ENCODE results near the gene RHO.
"Not testable (repeated sequence)": the region's sequence is repeated elsewhere in the genome, so short reads cannot be mapped to it uniquely, and the experiment has no call there.

Gene RHO

DNA sequence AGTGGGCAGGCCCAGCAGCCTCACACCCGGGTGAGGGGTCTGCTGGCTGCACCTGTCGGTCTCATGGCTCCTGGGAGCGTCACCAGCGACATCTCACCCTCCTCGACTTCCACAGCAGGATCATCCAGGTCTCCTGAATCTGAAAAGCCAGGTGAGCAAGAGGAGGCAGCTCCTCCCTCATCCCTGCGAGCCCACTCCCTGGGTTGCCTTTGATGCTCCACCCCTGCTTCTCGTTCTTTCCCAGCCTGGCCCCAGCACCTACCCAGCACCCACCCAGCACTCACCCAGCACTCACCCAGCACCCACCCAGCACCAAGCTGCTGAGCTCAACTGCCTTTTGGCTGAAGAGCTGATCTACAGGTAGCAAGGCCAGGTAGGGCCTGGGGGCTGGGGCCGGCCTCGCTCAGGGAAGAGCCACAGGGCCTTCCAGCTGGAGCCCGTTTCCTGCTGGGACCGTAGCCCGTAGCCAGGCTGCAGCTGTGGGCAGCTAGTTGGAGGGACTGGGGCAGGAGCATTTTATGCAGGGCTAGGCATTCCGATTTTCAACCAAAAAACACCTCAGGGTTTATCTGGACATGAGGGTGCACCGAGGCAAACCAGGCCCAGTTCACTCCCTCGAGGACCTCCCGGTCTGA lies 14.8 kb downstream of the RHO start, which contains the start of gene H1-8:
Gene H1-8 (plus strand): TSS at position 20 of the 635 bp plus-strand sequence. CDS start 44 bp downstream, at position 64.
- DNase-seq (ENCODE audit: low read depth): no peak

DNA sequence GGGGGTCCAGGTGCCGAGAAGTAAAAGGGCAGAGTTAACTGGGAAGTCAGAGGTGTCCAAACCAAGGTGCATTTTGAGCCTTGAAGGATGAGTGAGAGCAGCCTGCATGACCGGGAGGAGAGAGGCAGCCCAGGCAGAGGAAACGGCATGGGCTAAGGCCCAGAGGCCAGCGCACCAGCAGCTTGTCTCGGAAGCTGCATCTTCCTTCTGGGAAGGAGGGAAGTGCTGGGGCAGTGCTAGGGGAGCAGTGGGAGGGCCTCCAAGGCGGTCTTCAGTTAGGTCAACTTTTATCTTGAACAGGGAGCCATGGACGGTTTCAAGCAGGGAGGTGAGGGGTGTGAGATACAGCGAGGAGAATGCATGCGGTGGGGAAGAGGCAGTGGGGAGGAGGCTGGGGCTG lies 15.6 kb downstream of the RHO start:
- DNase-seq (ENCODE audit: low read depth): no peak

DNA sequence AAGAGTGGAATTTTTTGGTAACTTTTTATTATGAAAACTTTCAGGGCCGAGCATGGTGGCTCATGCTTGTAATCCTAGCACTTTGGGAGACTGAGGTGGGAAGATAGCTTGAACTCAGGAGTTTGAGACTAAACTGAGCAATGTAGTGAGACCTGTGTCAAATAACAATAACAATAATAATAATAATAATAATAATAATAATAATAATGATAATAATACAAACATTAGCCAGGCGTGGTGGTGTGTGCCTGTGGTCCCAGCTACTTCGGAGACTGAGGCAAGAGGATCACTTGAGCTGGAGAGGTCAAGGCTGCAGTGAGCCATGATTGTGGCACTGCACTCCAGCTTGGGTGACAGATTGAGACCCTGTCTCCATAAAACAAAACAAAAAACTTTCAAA lies 17.5 kb downstream of the RHO start:
- not testable (repeated sequence) for DNase-seq (ENCODE audit: low read depth)

DNA sequence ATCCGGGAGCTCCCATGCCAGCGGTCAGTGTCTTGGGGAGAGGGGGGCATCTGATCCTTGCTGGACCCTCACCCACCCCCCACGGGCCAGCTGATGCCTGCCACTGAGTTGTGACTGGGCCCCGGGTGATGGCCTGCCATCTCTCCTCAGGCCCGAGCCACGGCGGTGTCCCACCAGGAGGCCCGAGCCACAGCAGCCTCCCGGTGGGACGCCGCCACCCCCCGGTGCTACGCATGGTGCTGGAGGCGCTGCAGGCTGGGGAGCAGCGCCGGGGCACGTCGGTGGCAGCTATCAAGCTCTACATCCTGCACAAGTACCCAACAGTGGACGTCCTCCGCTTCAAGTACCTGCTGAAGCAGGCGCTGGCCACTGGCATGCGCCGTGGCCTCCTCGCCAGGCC lies 18.8 kb downstream of the RHO start:
- no peak for DNase-seq (ENCODE audit: low read depth)

DNA sequence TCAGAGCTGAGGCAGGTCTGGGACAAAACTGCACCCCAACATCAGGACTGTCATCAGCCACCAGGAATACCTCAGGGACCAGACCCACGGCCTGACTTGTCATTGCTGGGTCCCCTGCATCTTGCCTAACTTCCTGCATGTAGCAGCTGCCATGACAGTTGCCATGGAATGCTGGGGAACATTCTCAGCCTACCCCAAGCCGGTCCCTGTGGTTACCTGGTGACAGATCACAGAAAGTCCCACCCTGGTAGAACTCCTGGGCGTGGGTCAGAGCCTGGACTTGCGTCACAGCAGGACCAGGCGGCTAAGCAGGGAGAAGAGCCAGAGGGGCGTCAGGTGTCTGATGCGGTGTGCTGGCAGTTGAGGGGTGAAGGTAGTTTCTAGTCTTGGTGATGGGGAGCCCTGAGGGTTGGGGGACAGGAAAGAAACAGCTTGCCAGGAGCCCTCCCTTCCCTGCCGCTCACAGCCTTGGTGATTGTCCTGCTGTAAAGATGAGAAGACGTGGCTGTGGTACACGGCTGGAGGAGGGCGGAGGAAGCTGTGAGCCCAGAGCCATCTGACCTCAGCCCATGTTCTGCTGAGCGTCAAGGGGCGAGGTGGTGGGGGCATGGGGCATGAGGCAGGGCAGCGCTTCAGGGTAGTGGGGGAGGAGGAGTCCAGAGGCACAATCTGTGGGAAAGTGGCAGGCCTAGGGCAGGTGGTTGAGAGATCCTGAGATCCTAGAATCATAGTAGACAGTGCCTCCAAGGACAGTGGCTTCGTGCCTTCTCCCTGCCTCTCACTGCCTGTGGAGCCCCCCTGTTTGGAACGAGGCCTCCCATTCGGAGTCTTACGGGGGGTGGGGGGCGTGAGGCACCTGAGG lies 19.9 kb downstream of the RHO start:
- no peak for DNase-seq (ENCODE audit: low read depth)

DNA sequence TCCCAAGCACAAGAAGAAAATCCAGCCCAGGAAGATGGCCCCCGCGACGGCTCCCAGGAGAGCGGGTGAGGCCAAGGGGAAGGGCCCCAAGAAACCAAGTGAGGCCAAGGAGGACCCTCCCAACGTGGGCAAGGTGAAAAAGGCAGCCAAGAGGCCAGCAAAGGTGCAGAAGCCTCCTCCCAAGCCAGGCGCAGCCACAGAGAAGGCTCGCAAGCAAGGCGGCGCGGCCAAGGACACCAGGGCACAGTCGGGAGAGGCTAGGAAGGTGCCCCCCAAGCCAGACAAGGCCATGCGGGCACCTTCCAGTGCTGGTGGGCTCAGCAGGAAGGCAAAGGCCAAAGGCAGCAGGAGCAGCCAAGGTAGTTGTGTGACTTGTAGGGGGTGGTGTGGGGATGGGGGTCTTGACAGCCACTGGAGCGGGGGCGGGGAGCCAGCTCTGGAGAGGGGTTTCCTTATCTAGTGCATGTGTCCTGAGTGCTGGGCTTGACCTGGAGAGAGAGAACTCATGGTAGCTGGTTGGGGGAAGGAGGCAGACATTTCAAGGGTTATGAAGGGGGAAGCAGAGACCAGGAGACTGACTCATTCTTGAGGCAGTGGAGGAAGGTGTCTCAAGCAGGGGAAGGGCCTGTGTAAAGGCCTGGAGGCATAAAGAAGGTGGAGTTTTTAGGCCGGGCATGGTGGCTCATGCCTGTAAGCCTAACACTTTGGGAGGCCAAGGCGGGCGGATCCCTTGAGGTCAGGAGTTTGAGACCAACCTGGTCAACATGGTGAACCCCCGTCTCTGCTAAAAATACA lies 20.8 kb downstream of the RHO start:
- DNase-seq (ENCODE audit: low read depth): no peak

DNA sequence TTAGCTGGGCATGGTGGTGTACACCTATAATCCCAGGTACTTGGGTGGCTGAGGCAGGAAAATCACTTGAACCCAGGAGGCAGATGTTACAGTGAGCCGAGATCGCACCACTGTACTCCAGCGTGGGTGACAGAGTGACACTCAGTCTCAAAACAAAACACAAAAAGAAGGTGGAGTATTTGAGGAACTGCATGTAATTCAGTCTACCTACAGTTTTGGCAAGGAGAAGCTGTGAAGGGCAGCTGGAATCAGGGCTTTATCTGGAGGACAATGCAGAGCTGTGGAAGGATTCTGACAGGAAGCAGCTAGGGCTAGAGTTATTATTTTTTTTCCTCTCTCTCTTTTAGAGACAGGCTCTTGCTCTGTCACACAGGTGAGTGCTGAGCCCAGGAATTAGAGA lies 21.4 kb downstream of the RHO start:
- no peak for DNase-seq (ENCODE audit: low read depth)

DNA sequence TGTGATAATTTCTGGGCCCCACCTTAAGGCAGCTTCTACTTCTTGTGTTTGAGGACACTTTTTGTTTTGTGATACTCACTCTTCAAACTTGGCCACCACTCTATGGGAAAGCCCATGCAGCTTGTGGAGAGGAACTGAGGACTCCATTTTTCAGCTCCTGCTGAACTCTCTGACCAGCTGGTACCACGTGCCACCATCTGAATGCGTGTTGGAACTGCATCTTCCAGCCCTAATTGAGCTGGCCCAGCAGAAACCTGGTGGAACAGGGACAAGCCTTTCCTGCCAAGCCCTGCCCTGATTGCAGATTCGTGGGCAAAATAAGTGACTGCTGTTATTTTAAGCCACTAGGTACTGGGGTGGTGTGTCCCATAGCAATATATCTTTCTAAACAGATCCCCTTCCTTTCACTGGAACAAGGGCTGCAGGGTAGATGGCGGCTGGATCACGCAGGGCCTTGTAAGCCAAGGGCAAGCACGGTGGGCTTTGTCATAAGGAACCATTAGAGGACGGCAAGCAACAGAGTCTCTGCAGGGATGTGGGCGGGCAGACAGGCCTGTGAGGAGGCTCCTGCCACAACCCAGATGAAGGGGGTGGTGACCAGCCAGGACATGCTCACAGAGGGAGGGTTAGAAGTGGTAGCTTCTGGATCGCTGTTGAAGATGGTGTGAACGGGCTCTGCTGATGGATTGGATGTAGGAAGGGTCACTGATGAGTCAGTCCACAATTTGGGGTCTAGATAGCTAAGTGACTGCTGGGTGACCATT lies 24.0 kb downstream of the RHO start:
- no peak for DNase-seq (ENCODE audit: low read depth)

DNA sequence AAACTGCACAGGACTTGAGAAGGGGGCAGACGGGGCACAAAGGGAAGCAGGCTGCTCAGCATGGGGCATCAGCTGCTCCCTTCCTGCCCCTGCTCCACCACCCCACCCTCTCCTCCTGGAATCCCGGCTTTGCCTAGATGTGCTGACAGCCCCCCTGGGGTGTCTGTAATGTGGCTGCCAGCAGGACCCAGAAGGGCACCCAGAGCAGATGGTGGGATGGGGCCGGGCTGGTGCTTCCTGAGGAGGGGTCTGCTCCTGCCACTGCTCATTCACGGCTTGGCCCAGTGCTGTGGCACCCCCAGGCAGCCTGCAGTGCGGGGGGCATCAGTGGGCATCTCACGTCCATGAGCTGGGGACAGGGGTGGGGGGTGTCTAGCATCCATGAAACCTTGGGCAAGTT lies 24.7 kb downstream of the RHO start:
- DNase-seq (ENCODE audit: low read depth): no peak

DNA sequence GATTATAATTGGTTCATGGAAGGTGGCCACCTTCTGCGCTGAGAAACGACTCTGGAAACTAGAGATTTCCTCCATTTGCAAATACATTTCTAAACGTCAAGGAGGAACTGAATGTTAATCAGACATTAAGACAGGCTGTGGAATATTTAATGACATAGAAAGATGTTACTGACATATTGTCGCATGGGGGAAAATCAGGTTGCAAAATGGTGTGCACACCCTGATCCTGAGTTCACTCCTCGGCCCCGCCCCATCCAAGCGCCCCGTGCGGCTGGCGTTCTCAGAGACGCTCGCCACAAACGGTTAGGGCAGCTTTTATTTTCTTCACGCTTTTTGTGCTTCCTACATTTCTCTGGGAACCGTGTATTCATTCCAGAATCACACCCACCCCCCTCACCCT lies 25.3 kb downstream of the RHO start:
- no peak for DNase-seq (ENCODE audit: low read depth)

DNA sequence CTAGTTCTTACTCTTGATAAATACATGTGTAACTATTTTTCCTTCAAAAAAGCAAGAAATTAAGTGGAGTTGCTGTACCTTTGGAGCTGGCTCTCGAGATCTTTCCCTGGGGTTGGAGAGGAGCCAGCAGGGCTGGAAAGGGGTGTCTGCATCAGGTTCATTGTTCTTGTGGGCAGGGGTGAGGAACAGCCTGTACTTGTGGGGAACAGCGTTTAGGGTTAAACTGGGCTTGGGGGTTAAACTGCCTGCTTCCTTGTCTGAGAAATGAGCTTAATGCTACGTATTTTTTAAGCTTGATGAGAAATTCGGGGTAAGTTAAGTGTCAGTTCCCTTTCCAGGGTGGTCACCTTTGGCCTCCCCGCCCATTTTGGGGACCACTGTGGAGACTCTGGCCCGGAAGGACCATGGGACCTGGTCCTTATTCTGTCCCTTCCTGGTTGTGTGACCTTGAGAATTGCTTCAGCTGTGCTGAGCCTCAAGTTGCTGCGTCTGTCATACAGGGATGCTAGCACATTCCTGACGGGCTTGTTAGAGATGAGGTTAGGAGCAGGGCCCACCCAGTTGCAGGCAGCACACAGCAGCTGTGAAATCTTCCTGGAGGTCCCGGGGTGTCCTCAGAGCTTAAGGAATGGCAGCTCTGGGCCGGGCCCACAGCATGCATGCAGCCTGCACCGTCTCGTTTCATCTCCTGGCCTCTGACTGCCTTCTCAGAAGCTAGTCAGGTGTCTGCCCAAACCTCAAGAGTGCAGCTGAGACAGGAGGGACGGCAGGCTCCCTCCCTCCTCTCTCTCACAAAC lies 26.1 kb downstream of the RHO start:
- no peak for DNase-seq (ENCODE audit: low read depth)

DNA sequence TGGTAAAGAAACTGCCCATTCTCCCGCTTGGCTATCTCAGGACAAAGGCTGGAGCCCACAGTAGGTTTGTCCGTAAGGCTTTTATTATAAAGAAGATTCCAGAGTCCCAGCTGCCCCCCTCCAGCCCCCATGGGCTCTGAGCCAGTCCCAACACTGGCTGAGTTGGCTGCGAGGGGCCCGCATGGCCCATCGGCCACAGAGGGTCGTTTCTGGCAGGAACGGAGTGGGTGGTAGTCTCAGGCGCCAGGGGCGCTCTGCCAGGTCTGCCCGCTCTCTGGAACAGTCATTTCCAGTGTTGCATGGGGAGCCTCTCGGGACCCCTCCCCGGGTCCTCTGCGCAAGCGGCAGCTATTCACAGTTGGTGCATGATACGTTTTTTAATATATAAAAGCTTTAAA lies 26.7 kb downstream of the RHO start:
- DNase-seq (ENCODE audit: low read depth): no peak

DNA sequence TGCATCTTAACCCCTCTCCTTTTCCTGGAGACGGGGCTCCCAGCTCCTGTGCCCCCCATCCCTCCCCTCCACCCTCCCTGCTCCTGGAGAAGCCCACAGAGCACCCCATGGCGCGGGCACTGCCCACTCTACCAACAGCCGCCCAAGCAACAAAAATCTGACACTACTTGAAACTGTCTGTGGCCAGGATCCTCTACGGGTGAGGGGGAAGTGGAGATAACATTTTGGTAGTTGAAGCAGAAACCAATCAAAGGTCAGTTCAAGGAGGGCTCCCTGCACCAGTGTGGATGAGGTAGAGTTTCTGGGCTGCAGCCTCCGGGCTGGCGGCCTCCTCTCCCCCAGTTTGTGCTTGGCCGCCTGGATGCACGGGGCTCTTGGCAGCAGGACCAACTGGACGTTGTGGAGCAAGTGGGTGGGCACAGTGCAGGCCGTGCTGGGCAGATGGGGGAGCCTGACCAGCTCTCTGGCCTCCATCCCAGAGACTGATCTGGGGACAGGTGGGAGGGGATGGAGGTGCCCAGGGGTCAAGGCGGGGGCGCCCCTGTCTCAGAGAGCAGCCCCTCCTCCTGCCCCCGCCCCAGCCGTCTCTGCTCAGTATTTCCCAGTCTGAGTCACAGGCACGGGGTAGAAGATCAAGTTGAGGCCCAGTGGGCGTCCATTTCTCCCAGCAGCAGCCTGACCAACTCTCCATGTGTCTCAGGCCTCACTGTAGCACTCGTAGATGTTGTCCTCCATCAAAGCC lies 27.3 kb downstream of the RHO start:
- DNase-seq (ENCODE audit: low read depth): no peak

DNA sequence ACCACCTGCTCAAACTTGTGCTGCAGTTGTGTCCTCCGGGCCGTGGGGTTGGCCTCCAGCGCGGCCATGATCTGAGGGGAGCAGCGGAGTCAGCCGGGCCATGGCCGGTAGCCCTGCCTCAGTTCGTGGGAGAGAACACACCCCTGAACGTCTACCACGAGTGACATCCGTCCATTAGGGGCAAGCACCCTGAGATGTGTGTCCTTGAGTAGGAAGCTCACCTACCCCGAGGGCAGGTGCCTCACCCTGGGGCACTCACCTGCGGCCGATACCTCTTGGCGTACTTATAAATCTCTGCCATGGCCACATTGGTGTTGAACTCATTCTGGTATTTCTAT lies 27.9 kb downstream of the RHO start:
- no peak for DNase-seq (ENCODE audit: low read depth)

DNA sequence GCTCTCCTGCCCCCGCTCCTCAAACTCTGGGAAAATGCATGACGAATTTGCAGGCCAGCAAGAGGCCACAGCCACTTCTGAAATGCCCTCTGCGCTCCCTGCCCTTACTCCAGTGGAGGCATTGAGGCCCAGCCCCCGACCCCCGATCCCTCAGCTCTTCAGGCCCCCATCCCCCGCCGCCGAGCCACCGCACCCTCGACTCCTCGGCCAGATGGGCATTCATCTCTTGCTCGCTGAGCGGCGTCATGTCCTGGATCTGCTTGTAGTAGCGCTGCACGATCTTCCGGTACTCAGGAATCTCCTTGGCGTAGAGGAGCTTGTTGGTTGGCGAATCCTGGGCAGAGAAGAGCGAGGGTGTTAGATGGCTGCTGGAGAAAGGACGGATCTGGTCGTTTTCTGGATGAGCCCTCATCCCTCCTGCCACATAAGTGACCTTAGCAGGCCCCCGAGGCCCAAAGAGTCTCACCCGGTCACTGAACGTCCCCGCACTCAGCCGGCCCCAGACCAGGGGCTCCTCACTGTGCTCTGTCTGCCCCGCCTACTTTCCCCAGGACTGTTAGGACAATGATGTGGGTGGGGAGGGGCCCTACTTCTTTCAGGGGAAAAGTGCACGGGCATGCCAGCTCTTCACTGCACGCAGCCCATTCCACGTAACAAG lies 28.6 kb downstream of the RHO start:
- DNase-seq (ENCODE audit: low read depth): no peak

DNA sequence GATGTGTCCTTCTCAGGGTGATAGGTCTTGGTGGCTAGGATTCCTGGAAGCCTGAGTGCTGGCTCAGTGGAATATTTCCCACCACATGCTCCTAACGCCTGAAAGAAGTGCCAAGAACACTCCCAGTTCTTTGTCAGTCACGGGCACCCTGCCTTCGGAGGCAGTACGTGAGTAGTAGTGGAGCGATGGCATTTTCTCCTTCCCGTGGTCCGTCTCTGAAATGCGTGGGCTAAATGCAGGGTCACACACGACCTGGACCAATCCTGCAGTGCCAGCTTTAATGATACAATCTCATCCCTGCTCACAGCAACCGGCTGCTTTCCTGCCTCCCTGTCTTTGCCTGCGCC lies 29.1 kb downstream of the RHO start:
- DNase-seq (ENCODE audit: low read depth): no peak

DNA sequence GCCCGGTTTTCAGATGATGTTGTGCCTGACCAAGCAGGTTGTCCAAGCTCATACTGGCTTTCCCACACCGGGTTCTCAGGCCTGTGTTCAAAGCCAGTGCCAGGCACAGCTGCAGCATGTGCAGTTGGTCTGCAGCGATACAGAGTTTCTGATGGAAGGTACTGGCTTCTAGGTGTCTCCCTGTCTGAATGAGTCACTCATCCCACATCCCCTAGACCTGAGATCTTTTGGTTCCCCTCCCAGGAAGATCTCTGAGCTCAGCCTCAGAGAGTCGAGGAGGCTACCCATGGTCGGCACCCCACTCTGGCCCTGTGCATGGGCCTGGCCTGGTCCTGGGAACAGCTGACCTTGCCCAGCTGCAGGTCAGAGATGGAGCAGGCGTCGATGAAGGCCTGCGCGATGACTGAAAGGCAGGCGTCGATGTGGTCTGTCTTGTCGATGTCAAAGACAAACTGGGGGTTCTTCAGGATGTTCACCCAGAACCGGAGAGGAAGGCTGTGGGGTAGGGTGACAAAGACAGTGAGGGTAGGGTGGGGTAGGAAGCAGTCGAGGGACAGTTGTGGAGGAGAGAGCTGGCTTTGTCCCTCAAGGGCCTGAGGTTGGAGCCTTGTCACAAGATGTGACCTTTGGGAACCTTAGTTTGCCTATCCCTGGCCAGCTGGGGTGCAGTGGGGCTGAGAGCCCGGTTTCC lies 29.8 kb downstream of the RHO start:
- DNase-seq (ENCODE audit: low read depth): no peak

DNA sequence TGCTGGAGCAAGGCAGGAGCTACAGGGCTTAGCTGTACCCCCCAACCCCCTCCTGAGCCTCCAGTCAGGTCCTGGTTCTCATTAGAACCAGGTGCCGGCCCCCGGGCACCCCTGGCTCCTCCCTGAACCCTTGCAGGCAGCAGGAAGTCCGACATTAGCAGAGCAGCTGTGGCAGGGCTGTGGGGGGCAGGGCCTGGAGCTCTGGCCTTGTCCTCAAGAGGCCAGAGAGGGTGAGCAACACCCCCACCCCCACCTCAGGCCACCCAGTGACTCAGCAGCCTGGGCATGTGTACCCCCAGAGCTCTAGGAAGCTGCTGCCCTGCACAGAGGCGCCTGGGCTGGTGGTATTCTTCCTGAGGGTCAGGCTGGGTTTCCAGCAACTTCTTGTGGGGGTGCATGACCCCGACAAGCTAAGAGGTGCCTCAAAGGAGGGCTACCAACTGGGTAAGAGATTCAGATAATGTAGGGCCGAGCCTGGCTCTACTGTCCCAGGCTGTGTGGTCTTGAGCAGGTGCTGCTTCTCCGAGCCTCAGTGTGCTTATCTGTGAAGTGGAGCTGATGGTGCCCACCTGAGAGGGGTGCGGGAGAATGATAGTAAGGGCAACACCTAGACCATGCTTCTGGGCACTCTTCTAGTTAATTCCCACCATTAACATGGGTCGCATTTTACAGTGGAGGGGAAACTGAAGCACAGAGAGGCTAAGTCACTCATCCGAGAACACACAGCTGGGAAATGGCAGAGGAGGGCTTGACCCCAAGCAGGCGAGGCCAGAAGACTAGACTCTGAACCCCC lies 30.5 kb downstream of the RHO start:
- DNase-seq (ENCODE audit: low read depth): no peak

DNA sequence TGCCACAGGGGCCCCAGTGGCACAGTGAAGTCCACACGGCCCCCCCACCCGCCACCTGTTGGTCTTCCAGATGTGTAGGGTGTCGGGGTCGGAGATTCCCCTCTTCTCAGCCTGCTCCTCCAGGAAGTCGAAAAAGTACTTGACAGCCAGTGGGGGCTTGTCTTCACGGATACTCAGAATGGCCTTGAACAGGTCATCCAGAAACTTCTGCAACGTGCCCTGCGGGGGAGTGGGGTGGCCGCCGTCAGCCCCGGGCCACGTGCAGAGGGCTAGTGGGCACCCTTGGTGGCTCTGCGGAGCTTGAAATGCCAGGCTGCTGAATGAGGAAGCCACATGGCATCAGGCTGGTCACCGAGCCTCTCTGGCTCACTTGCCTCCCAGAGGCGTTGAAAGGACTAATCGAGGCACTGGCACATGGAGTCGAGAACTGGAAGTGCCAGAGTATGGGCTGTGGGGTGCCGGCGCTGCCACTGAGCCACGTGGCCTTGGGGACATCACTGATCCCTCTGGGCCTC lies 31.2 kb downstream of the RHO start:
- no peak for DNase-seq (ENCODE audit: low read depth)
